ENCODE measurements around the gene DPYSL3. TPM values are rescaled to one million over a fixed set of nuclear protein-coding genes. Genes with fewer than 3 reads are reported as not detected.

DPYSL3 gene
- total RNA-seq, 4 donors from 2014 or later, result 7.4 to 42.1 (median 21.8) TPM

DNA sequence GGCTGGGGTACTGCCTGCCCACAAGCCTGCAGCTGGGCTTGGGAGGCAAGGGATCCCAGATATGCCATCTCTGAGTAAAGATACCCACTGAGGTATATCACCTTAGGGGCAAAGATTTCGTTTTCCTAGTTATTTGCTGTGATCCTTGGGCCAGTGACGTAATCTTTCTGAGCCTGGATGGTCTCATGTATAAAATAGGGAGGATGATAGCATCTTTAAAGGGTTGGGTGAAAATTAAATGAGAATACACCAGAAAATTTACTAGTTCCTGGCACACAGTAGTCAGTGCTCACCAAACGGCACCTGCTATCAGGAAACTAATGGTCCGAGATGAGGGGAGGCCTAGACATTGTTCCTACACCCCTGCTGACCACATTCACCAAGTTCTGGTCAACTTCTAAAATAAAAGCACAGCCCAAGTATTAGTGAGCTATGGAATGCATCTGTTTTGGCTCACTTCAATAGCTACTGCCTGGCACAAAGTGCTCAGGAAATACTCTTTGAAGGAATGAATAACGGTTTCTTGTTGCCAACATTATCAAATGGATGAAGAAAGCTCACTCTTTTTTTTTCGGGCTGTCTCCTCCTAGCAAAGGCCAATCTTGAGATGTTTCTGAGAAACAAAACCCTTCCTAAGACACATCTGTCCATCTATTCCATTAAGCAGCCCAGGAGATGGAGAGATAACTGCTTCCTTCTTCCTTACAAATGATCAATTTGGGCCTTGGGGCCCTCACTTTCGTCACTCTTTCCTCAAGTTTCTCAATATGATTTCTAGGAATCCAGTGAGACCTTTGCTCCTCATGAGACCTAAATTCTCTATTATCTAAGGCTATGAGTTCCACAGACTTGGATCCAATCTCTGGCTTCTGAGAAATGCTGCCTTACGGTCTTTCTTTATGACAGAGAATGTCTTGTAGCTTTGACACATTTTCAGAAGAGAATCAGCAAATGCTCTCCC, 98.2 kb downstream of the DPYSL3 start:
- peaks cover 0 to 12% (median 0%) of the 10 kb centered on the region in 4 donors for H3K4me1 ChIP-seq
- DNase-seq, result no peak

DNA sequence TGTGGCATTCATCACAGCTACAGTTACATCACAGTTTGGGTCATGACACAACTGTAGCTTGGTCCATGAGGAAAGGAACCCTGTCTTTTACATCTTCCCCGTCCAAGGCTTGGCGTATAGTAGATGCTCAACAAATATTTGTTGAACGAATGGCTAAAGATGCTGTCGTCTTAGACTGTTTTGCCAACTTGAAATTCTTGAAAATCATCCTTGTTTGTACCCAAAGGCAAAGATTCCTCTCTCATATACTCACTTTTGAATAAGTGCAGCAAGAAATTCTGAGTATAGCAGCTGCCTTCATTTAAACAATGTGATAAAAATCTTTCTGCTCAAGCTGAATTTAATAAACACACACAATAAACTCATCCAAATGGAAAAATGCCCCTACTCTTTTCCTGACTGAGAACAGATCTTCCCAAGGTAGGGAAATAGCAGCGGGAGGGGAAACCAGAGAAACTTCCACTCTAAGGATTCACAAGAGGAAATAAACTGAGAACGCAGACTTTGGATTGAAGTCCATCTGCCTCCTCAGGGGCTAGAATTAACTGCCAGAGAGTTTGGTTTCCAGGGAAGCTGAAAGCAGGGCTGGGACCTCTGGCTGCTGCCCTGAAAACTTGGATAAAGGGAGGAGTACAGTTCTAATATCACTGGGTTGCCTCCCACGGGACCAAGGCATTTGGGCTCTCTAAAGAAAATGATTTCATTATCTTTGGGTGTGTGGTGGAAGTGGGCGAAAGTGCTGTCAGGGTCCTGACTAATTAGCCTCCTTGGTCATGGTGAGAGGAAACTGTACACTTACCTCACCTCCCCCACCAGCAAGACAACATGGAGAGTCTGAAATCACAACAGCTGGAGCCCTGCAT, 99.1 kb downstream of the DPYSL3 start:
- H3K27me3 ChIP-seq, result no peaks in the 10 kb centered on the region
- H3K9me3 ChIP-seq, result no peaks in the 10 kb centered on the region
- no peak for TF ChIP-seq CTCF (IDR thresholded peaks at IDR 0.05)
- no peak for TF ChIP-seq POLR2A (IDR thresholded peaks at IDR 0.05)
- H3K36me3 ChIP-seq, result no peaks in the 10 kb centered on the region
- peaks cover 0 to 4% (median 0%) of the 10 kb centered on the region in 4 donors for H3K4me1 ChIP-seq
- no peak overlapping the region for H3K4me3 ChIP-seq
- DNase-seq, result no peak
- peak overlapping the region in 2 of 4 donors; percentile 11 to 31 for H3K27ac ChIP-seq

More for the DNA sequence above, 98.2 kb downstream of the DPYSL3 start:
- Histone ChIP-seq H3K36me3 (no peaks in the 10 kb centered on the region), H3K27ac (peak overlapping the region in 2 of 4 donors; percentile 11 to 31), H3K27me3 (no peaks in the 10 kb centered on the region), H3K9me3 (no peaks in the 10 kb centered on the region), H3K4me3 (no peak overlapping the region)
- no peak for TF ChIP-seq POLR2A (IDR thresholded peaks at IDR 0.05)
- TF ChIP-seq CTCF (IDR thresholded peaks at IDR 0.05), result no peak

DNA sequence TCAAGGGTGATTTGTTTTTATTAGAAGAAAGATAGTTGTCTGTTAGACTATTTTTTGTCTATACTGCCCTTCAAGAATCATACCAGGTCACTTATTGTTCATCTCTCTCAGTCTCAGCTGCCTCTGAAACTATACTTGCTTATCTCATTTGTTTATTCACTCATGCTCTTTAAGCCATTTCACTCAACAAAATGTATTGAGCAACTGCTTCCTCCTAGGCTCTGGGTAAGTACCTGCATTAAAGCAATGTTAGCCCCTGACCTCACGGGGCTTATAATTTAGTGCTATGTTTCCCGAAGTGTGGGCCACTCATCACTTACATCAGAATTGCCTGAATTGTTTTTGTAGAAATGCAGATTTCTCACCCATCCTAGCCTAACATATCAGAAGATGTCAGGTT, 100.9 kb downstream of the DPYSL3 start:
- peaks cover 0 to 6% (median 0%) of the 10 kb centered on the region in 4 donors for H3K4me1 ChIP-seq
- no peaks in the 10 kb centered on the region for H3K36me3 ChIP-seq
- DNase-seq, result no peak
- TF ChIP-seq CTCF (IDR thresholded peaks at IDR 0.05) (no peak), POLR2A (IDR thresholded peaks at IDR 0.05) (no peak)
- no peak overlapping the region for H3K27ac ChIP-seq
- no peaks in the 10 kb centered on the region for H3K9me3 ChIP-seq
- no peaks in the 10 kb centered on the region for H3K27me3 ChIP-seq
- no peak overlapping the region for H3K4me3 ChIP-seq

DNA sequence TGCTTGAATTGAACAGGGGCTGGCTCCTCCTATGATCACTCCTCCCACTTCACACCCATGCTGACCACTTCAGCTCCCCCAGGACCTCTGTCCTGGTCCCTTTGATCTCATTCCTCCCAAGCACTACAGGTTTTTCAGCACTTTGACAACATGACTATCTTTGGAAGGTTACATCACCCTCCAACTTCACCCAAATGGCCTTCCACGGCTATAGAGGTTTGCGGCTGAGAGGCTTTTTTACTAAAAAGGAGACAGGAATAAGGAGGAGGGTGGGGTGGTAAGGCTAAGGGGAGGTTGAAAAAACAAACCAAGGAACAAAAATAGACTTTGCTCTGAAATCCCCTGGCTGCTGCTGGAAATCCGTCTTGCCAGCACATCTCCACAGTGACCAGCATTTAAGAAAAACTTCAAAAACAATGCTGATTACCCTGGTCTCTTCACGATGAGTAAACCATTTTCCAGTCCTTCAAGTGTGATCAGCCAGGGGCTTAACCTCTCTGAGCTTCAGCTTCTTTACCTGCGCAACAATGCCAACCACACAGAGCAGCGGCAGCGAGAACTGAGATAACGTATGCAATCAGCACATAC, 102.7 kb downstream of the DPYSL3 start:
- peaks cover 0 to 6% (median 0%) of the 10 kb centered on the region in 4 donors for H3K4me1 ChIP-seq
- TF ChIP-seq CTCF (IDR thresholded peaks at IDR 0.05) (no peak), POLR2A (IDR thresholded peaks at IDR 0.05) (no peak)
- peak overlapping the region; percentile 22 to 86 (median 30) for H3K27ac ChIP-seq
- DNase-seq, result no peak
- no peaks in the 10 kb centered on the region for H3K36me3 ChIP-seq
- no peaks in the 10 kb centered on the region for H3K9me3 ChIP-seq
- H3K4me3 ChIP-seq, result no peak overlapping the region
- no peaks in the 10 kb centered on the region for H3K27me3 ChIP-seq

DNA sequence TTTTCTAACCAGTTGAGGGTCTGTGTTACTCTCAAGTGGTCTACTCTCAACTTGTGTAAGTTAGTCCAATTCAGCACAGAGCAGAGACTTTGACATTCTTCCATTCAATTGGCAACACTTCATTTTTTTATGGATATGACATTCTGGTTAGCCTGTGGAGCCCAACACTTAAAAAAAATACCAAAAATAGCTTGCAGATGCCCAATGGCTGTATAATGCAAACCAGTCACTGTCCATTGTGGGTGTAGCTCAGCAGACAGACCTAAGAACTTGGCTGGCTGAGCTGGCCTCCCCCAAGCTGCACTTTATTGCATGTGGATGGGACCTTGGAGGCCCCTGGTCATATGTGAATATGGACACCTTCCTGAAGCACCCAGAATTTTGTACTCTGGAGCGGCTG, 103.2 kb downstream of the DPYSL3 start:
- Histone ChIP-seq H3K9me3 (no peaks in the 10 kb centered on the region), H3K36me3 (no peaks in the 10 kb centered on the region), H3K27me3 (no peaks in the 10 kb centered on the region), H3K27ac (peak overlapping the region; percentile 22 to 86 (median 30)), H3K4me1 (peaks cover 0 to 6% (median 0%) of the 10 kb centered on the region in 4 donors), H3K4me3 (no peak overlapping the region)
- TF ChIP-seq CTCF (IDR thresholded peaks at IDR 0.05) (no peak), POLR2A (IDR thresholded peaks at IDR 0.05) (no peak)
- no peak for DNase-seq

All from Peyer's patch (tissue), 4 donors.